Progenitor cell of endocrine pancreas (in vitro differentiated cells): ENCODE results near the gene MEGF8. TPM values are rescaled to one million over a fixed set of nuclear protein-coding genes. Genes with fewer than 3 reads are reported as not detected.

Source experiments
- DNase-seq: peaks from one replicate; pipeline ENCODE4 v3.0.0; 2021; ENCODE audit warnings: low spot score; ENCODE audit not compliant: unreplicated experiment
- H3K27ac Mint-ChIP-seq: 2 replicates; pipeline ENCODE4 v1.8.0; 2021; ENCODE audit warnings: mild to moderate bottlenecking, moderate library complexity, mixed read lengths
- H3K27me3 Mint-ChIP-seq: 2 replicates; pipeline ENCODE4 v1.8.0; 2021; ENCODE audit warnings: mixed read lengths
- H3K36me3 Mint-ChIP-seq: 2 replicates; pipeline ENCODE4 v1.8.0; 2022; ENCODE audit warnings: mixed read lengths; ENCODE audit not compliant: insufficient read depth
- H3K4me1 Mint-ChIP-seq: 2 replicates; pipeline ENCODE4 v1.8.0; 2021; ENCODE audit warnings: low read depth, mixed read lengths
- H3K4me3 Mint-ChIP-seq: 2 replicates; pipeline ENCODE4 v1.8.0; 2021; ENCODE audit warnings: low read depth, mild to moderate bottlenecking, moderate library complexity, mixed read lengths
- H3K9me3 Mint-ChIP-seq: 2 replicates; pipeline ENCODE4 v1.8.0; 2021; ENCODE audit warnings: low read depth, mixed read lengths
- total RNA-seq: library from RNA; stranded (reverse); gene quantifications from 2 replicates; pipeline ENCODE4 v1.2.1, GENCODE V29; 2021
- TF ChIP-seq, protein P1 (sequence below): fragments of 200-600 bp; sonication (generic); IDR thresholded peaks from one replicate; pipeline ENCODE4 v1.5.0; 2021; ENCODE audit warnings: antibody characterized with exemption, mild to moderate bottlenecking; ENCODE audit not compliant: unreplicated experiment

MEGF8 gene
- total RNA-seq, 1 donor from 2014 or later: 61.7 TPM

GRCh38 chr19:42412227-42412626 is 86.8 kb downstream of the MEGF8 start:
- H3K27me3 Mint-ChIP-seq: peaks cover 3% of the 10 kb centered on the region

GRCh38 chr19:42412661-42413076 is 87.2 kb downstream of the MEGF8 start:
- Mint-ChIP-seq H3K4me3 (no peak overlapping the region), H3K27ac (no peak overlapping the region), H3K9me3 (no peaks in the 10 kb centered on the region), H3K36me3 (peaks cover 4% of the 10 kb centered on the region), H3K4me1 (peaks cover 17% of the 10 kb centered on the region), H3K27me3 (peaks cover 3% of the 10 kb centered on the region)
- TF ChIP-seq, protein P1, sequence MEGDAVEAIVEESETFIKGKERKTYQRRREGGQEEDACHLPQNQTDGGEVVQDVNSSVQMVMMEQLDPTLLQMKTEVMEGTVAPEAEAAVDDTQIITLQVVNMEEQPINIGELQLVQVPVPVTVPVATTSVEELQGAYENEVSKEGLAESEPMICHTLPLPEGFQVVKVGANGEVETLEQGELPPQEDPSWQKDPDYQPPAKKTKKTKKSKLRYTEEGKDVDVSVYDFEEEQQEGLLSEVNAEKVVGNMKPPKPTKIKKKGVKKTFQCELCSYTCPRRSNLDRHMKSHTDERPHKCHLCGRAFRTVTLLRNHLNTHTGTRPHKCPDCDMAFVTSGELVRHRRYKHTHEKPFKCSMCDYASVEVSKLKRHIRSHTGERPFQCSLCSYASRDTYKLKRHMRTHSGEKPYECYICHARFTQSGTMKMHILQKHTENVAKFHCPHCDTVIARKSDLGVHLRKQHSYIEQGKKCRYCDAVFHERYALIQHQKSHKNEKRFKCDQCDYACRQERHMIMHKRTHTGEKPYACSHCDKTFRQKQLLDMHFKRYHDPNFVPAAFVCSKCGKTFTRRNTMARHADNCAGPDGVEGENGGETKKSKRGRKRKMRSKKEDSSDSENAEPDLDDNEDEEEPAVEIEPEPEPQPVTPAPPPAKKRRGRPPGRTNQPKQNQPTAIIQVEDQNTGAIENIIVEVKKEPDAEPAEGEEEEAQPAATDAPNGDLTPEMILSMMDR: no peak
- no peak for DNase-seq

More at GRCh38 chr19:42412227-42412626, 86.8 kb downstream of the MEGF8 start:
- DNase-seq: no peak
- H3K27ac Mint-ChIP-seq: no peak overlapping the region
- TF ChIP-seq, protein P1: no peak
- H3K4me3 Mint-ChIP-seq: no peak overlapping the region
- H3K36me3 Mint-ChIP-seq: peaks cover 4% of the 10 kb centered on the region
- H3K4me1 Mint-ChIP-seq: peaks cover 17% of the 10 kb centered on the region
- H3K9me3 Mint-ChIP-seq: no peaks in the 10 kb centered on the region

DNA sequence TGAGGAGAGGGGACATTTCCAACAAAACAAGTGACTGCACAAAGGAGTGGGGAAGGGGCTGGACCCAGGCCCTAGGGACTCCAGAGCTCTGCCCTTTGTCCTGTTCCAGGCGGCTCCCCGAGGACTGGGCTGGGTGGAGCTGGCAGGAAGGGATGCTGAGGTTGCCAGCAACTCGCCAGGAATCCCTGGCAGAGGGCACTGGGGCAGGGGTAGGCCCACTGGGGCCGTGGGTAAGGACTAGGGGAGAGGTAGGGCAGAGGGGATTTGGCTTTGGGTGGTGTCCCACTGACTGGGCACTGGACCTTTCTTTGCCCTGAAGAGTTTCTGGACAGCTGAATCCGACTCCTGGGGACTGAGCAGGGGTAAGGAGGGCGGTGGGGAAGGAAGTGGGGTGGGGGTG is 93.9 kb downstream of the MEGF8 start:
- peaks cover 11% of the 10 kb centered on the region for H3K4me1 Mint-ChIP-seq

GRCh38 chr19:42420055-42420544 is 94.7 kb downstream of the MEGF8 start:
- Mint-ChIP-seq H3K27ac (no peak overlapping the region), H3K27me3 (peaks cover 19% of the 10 kb centered on the region), H3K4me1 (peaks cover 11% of the 10 kb centered on the region), H3K4me3 (no peak overlapping the region), H3K36me3 (peaks cover 1% of the 10 kb centered on the region), H3K9me3 (no peaks in the 10 kb centered on the region)
- no peak for DNase-seq
- TF ChIP-seq, protein P1: peak; percentile 64

More for the DNA sequence above, 93.9 kb downstream of the MEGF8 start:
- H3K4me3 Mint-ChIP-seq: no peak overlapping the region
- H3K9me3 Mint-ChIP-seq: no peaks in the 10 kb centered on the region
- no peak for DNase-seq
- peaks cover 12% of the 10 kb centered on the region for H3K27me3 Mint-ChIP-seq
- H3K36me3 Mint-ChIP-seq: peaks cover 3% of the 10 kb centered on the region
- H3K27ac Mint-ChIP-seq: no peak overlapping the region
- TF ChIP-seq, protein P1: no peak

DNA sequence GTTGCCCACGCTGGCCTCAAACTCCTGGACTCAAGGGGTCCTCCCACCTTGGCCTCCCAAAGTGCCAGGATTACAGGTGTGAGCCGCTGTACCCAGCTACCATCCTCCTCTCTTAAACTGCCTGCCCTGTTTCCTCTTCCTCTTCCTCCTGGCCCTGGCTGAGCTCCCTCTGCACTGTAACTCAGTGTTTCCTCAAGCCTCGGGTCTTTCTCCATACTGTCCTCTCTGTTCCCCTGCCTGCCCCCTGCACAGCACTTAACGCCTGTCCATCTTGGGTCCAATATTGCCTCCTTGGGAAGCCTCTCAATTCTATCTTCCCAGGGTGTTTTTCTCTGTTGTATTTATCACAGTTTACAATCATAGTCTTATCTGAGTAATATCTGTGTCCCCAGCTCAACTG is 95.7 kb downstream of the MEGF8 start:
- no peak overlapping the region for H3K27ac Mint-ChIP-seq
- no peak overlapping the region for H3K4me3 Mint-ChIP-seq
- H3K4me1 Mint-ChIP-seq: peaks cover 11% of the 10 kb centered on the region
- DNase-seq: no peak
- H3K27me3 Mint-ChIP-seq: peaks cover 24% of the 10 kb centered on the region
- H3K36me3 Mint-ChIP-seq: peaks cover 1% of the 10 kb centered on the region
- TF ChIP-seq, protein P1: no peak
- no peaks in the 10 kb centered on the region for H3K9me3 Mint-ChIP-seq
